Activated CD4-positive, alpha-beta T cell treated with anti-CD3 and anti-CD28 coated beads for 36 hours (primary cell): ENCODE results near the gene NXN. TPM values are rescaled to one million over a fixed set of nuclear protein-coding genes. Genes with fewer than 3 reads are reported as not detected.
A peak's percentile ranks its signal among the peaks of the same experiment; 100 is the strongest.

Source experiments
- ATAC-seq: fragments of 200-7000 bp; cut with Tn5 transposase; one replicate; pipeline ENCODE4 v1.10.0; 2021; ENCODE audit warnings: mild to moderate bottlenecking, moderate library complexity
- CTCF ChIA-PET: fragments of 350-600 bp; sonication (Branson Sonifier 250); formaldehyde crosslinking; loops from one replicate; lab custom pipeline; 2021; ENCODE audit warnings: antibody characterized with exemption; lab: Charles Lee
- POLR2A ChIA-PET: fragments of 350-600 bp; sonication (Branson Sonifier 250); formaldehyde crosslinking; loops from one replicate; lab custom pipeline; 2021; ENCODE audit warnings: antibody characterized with exemption, inconsistent platforms; lab: Charles Lee
- DNase-seq: peaks from one replicate; pipeline ENCODE4 v3.0.0-alpha.2; 2020
- H3K27ac Mint-ChIP-seq: one replicate; pipeline ENCODE4 v1.8.0; 2021; ENCODE audit warnings: mixed read lengths
- H3K27me3 Mint-ChIP-seq: one replicate; pipeline ENCODE4 v1.8.0; 2021; ENCODE audit warnings: mixed read lengths
- H3K36me3 Mint-ChIP-seq: one replicate; pipeline ENCODE4 v1.8.0; 2021; ENCODE audit warnings: low read depth, mixed read lengths
- H3K4me1 Mint-ChIP-seq: one replicate; pipeline ENCODE4 v1.8.0; 2021; ENCODE audit warnings: mixed read lengths
- H3K4me3 Mint-ChIP-seq: one replicate; pipeline ENCODE4 v1.8.0; 2021; ENCODE audit warnings: mild to moderate bottlenecking, moderate library complexity, mixed read lengths
- H3K9me3 Mint-ChIP-seq: one replicate; pipeline ENCODE4 v1.8.0; 2021; ENCODE audit warnings: low read depth, mixed read lengths
- intact Hi-C, 2 experiments: fragments of 100-400 bp; cut with DNase I in 1 of 2; cut with micrococcal nuclease in 1 of 2; formaldehyde crosslinking; loops; one replicate each; pipeline versions ENCODE4 v1.14.2 to v1.15.1; 2022 to 2024; cut with DNase I, micrococcal nuclease
- total RNA-seq, 2 experiments: library from RNA; stranded (reverse); gene quantifications; one replicate each; pipeline ENCODE4 v1.2.3, GENCODE V29; 2021

NXN gene
- 1 to 10 TPM in 1 of 2 experiments, under 1 TPM in 1; 0.93 to 1.4 TPM for total RNA-seq

DNA sequence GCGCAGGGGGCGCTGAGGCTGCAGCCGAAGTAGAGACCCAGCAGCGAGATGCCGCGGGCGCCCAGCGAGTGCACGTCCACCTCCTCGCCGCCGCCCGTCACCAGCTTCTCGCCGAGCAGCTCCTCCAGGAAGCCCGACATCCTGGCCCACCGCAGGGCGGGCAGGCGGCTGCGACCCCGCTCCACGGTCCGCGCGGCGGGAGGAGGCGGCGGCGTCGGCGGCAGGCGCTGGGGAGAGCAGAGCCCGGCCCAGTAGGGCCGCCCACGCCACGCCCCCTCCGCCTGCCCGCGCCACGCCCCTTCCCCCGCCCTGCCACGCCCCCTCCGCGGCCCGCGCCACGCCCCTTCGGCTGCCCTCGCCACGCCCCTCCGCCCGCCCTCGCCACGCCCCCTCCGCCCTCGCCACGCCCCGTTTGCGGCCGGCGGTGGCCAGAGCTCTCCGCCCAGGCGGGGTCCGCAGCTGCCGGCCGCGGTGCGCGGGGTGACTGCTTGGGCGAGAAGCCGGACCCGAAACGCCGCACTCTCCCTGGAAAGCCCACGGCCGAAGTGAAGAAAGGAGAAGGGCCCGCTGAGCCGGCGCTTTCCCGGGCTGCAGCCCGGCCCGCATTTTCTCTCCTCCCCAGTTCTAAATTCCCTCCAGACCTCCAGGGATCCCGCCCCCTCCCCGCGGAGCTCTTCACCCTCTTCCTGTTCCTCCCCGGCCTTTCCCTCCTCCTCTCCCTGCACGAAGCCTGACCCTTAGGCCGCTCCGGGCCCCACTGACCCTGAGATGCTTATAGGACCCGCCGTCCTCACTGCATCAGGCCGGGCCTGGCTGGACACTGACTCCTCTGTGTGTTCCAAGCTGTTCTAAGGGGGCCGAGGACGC is at the start of gene NXN:
Gene NXN, minus strand, starts transcription at position 238 of the 867 bp plus-strand sequence.
- POLR2A ChIA-PET, result interaction anchor here (0.6 to 2.2 kb wide), 4 partner anchors 17 to 594 kb away, joined by 3 to 11 read pairs (median 3); partner anchors contain the start of gene TIMM22
- H3K27me3 Mint-ChIP-seq, result peaks cover 26% of the 10 kb centered on the region
- H3K4me1 Mint-ChIP-seq, result peaks cover 15% of the 10 kb centered on the region
- no peak within 1 kb of the TSS for H3K27ac Mint-ChIP-seq
- DNase-seq (peak; percentile 94), ATAC-seq (peak; percentile 78)
- CTCF ChIA-PET, result interaction anchor here (0.6 to 3.0 kb wide), 13 partner anchors 18 to 486 kb away, joined by 3 to 48 read pairs (median 4); partner anchors contain the start of genes GLOD4, MRM3 and TIMM22
- no peaks in the 10 kb centered on the region for H3K9me3 Mint-ChIP-seq
- peak within 1 kb of the TSS; percentile 67 for H3K4me3 Mint-ChIP-seq
- intact Hi-C loops, result loop anchor here in 1 of 2 experiments (1.0 to 5.0 kb wide), 9 partner anchors 17 to 837 kb away; partner anchors contain the start of genes ABR, GEMIN4, GLOD4 and MRM3
- H3K36me3 Mint-ChIP-seq, result no peaks in the 10 kb centered on the region

- ATAC-seq, result no peak
- intact Hi-C loops, result no loop called here
- Mint-ChIP-seq H3K4me1 (no peaks in the 10 kb centered on the region), H3K4me3 (no peak overlapping the region), H3K9me3 (no peaks in the 10 kb centered on the region), H3K27me3 (no peaks in the 10 kb centered on the region), H3K36me3 (peaks cover 2% of the 10 kb centered on the region), H3K27ac (no peak overlapping the region)
- CTCF ChIA-PET, result interaction anchor here (0.7 kb wide), 1 partner anchor 200 kb away, joined by 3 read pairs; no protein-coding TSS in a partner anchor
- DNase-seq, result no peak
- POLR2A ChIA-PET, result no interaction called here
Observed at GRCh38 chr17:1027044-1027443, 47.5 kb upstream of the NXN start.

DNA sequence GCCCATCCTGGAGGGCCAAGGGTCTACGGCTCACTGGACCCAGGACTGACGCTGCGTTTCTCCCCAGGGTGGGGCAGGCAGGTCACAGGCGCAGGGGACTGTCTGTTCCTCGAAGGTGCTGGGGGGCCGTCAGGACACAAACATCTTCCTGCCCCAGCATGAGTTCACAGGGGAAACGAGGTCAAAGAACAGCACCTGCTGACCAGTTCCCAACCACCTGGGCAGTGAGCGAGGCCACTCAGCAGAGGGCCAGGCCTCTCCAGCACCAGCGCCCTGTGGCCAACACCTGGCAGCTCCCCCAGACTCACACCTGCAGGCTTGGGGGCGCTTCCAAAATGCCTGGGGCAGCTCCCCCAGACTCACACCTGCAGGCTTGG is 47.0 kb upstream of the NXN start:
- DNase-seq (no peak), ATAC-seq (no peak)
- no peaks in the 10 kb centered on the region for H3K27me3 Mint-ChIP-seq
- intact Hi-C loops, result no loop called here
- H3K27ac Mint-ChIP-seq, result no peak overlapping the region
- H3K9me3 Mint-ChIP-seq, result no peaks in the 10 kb centered on the region
- H3K4me3 Mint-ChIP-seq, result no peak overlapping the region
- H3K4me1 Mint-ChIP-seq, result no peaks in the 10 kb centered on the region
- POLR2A ChIA-PET, result no interaction called here
- H3K36me3 Mint-ChIP-seq, result peaks cover 2% of the 10 kb centered on the region
- CTCF ChIA-PET, result no interaction called here

DNA sequence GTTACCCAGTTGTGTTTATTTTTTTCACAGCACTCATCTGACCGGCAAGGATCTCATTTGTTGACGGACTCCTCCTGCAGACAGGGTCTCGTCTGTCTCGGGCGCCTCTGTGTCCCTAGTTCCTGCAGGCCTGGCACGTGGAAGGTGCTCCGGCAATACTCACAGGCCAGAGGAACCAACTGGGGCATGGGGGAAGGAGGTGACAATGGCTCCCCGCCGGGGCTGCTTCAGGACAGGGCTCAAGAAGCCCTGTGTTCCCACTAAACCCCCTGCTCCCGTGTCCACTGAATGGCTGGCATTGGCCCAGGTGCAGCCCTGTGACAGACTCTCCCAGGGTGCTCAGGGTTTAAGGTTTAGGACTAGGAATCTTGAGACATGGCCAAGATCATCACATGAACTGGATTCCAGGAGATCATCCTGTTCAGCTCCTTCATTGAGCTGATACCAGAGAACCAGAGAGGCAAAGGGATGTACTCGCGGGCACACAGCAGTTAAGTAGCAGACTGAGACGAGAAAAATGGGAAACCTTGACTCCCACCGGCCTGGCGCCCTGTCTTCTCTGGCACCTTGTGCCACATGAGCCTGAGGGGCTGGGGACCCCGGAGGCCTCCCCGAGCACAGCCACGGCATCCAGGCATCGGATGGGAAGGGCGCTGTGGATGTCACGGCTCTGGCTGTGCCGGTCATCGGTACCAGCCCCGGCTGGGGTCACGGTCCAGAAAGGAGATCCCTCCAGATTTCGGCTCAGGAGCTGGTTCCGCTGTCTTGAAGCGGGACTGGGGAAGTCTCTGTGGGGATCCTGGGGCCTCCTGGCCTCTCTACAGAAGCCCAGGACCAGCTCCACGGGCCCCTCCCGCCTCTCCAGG is 46.4 kb upstream of the NXN start:
- ChIA-PET CTCF (no interaction called here), POLR2A (no interaction called here)
- ATAC-seq (no peak), DNase-seq (no peak)
- H3K36me3 Mint-ChIP-seq, result peaks cover 2% of the 10 kb centered on the region
- H3K9me3 Mint-ChIP-seq, result no peaks in the 10 kb centered on the region
- H3K27me3 Mint-ChIP-seq, result no peaks in the 10 kb centered on the region
- no peak overlapping the region for H3K27ac Mint-ChIP-seq
- H3K4me3 Mint-ChIP-seq, result no peak overlapping the region
- H3K4me1 Mint-ChIP-seq, result no peaks in the 10 kb centered on the region
- intact Hi-C loops, result no loop called here

GRCh38 chr17:1024076-1024475 is 44.5 kb upstream of the NXN start:
- intact Hi-C loops, result no loop called here
- DNase-seq (no peak), ATAC-seq (no peak)
- no peak overlapping the region for H3K4me3 Mint-ChIP-seq
- H3K27me3 Mint-ChIP-seq, result no peaks in the 10 kb centered on the region
- no peaks in the 10 kb centered on the region for H3K4me1 Mint-ChIP-seq
- CTCF ChIA-PET, result interaction anchor here (0.5 kb wide), 1 partner anchor 56 kb away, joined by 3 read pairs; no protein-coding TSS in a partner anchor
- POLR2A ChIA-PET, result no interaction called here
- H3K9me3 Mint-ChIP-seq, result no peaks in the 10 kb centered on the region
- H3K36me3 Mint-ChIP-seq, result peaks cover 4% of the 10 kb centered on the region
- no peak overlapping the region for H3K27ac Mint-ChIP-seq

- Mint-ChIP-seq H3K4me3 (no peak overlapping the region), H3K9me3 (no peaks in the 10 kb centered on the region), H3K27ac (no peak overlapping the region), H3K36me3 (peaks cover 4% of the 10 kb centered on the region), H3K4me1 (no peaks in the 10 kb centered on the region), H3K27me3 (no peaks in the 10 kb centered on the region)
- DNase-seq, result no peak
- POLR2A ChIA-PET, result no interaction called here
- ATAC-seq, result no peak
- intact Hi-C loops, result no loop called here
- CTCF ChIA-PET, result no interaction called here
Observed at GRCh38 chr17:1022278-1023024, 42.9 kb upstream of the NXN start.

- Mint-ChIP-seq H3K27me3 (no peaks in the 10 kb centered on the region), H3K27ac (no peak overlapping the region)
- POLR2A ChIA-PET, result no interaction called here
Observed at GRCh38 chr17:1021147-1021546, 41.6 kb upstream of the NXN start.

DNA sequence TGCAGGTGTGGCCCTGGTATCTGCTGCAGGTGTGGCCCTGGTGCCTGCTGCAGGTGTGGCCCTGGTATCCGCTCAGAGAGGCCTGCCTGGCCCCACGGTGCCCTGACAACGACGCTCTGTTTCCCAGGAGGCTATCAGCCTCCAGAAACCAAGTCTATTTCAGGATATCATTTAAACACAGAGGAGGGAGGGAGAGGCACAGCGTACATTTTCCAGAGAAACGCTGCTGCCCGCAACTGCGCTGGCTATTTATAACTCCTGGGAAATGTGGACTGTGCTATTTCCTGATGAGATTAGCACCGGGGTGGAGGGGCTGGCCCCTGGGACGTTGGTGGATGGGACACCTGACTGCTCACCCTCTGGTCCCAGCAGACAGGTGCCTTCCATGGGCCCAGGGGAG is 39.9 kb upstream of the NXN start:
- Mint-ChIP-seq H3K27me3 (no peaks in the 10 kb centered on the region), H3K27ac (peak overlapping the region; percentile 1)

More at GRCh38 chr17:1021147-1021546, 41.6 kb upstream of the NXN start:
- Mint-ChIP-seq H3K36me3 (peaks cover 4% of the 10 kb centered on the region), H3K9me3 (no peaks in the 10 kb centered on the region), H3K4me1 (no peaks in the 10 kb centered on the region), H3K4me3 (no peak overlapping the region)
- no peak for DNase-seq
- no peak for ATAC-seq
- intact Hi-C loops, result no loop called here
- CTCF ChIA-PET, result interaction anchor here (0.6 kb wide), 1 partner anchor 134 kb away, joined by 5 read pairs; no protein-coding TSS in a partner anchor

DNA sequence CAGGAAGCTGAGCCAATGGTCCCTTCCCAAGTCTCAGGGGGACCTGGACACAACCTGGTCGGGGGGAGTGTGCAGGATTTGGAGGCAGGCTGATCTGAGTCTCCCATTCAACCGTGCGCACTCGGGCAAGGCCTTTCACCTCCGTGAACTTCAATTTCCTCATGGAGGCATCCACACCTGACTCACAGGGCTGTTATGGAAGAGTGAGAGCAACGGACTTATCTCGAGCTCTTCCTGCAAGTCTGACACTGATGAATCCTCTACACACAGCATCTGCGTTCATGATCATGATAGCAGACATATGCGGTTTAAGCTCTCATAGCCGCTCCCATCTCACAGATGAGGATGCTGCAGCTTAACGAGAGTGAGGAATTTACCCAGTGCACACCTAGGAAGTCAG is 39.0 kb upstream of the NXN start:
- H3K27ac Mint-ChIP-seq, result no peak overlapping the region
- intact Hi-C loops, result no loop called here
- H3K4me3 Mint-ChIP-seq, result no peak overlapping the region
- no peaks in the 10 kb centered on the region for H3K4me1 Mint-ChIP-seq
- ChIA-PET POLR2A (no interaction called here), CTCF (interaction anchor here (1.4 kb wide), 1 partner anchor 40 kb away, joined by 4 read pairs; no protein-coding TSS in a partner anchor)
- DNase-seq (no peak), ATAC-seq (no peak)
- H3K27me3 Mint-ChIP-seq, result no peaks in the 10 kb centered on the region
- peaks cover 2% of the 10 kb centered on the region for H3K36me3 Mint-ChIP-seq
- no peaks in the 10 kb centered on the region for H3K9me3 Mint-ChIP-seq

More for the DNA sequence above, 39.9 kb upstream of the NXN start:
- Mint-ChIP-seq H3K9me3 (no peaks in the 10 kb centered on the region), H3K36me3 (peaks cover 2% of the 10 kb centered on the region), H3K4me1 (no peaks in the 10 kb centered on the region), H3K4me3 (no peak overlapping the region)
- ChIA-PET POLR2A (no interaction called here), CTCF (interaction anchor here (1.4 kb wide), 1 partner anchor 39 kb away, joined by 4 read pairs; no protein-coding TSS in a partner anchor)
- intact Hi-C loops, result no loop called here
- ATAC-seq (no peak), DNase-seq (no peak)

- Mint-ChIP-seq H3K9me3 (no peaks in the 10 kb centered on the region), H3K4me3 (no peak overlapping the region), H3K27me3 (no peaks in the 10 kb centered on the region), H3K36me3 (peaks cover 4% of the 10 kb centered on the region), H3K27ac (no peak overlapping the region), H3K4me1 (no peaks in the 10 kb centered on the region)
- ChIA-PET POLR2A (no interaction called here), CTCF (no interaction called here)
- ATAC-seq, result no peak
- DNase-seq, result no peak
- intact Hi-C loops, result no loop called here
Observed at GRCh38 chr17:1013729-1014090, 34.1 kb upstream of the NXN start.
